AG04449 (cell line): ENCODE data around the gene ZSCAN10.

Source experiments
- CTCF ChIA-PET: fragments of 350-600 bp; formaldehyde crosslinking; extraction: SDS; loops from one replicate; lab custom pipeline; 2021; ENCODE audit warnings: antibody characterized with exemption; lab: Yijun Ruan, JAX
- POLR2A ChIA-PET: fragments of 400-600, 350-600 bp; formaldehyde crosslinking; extraction: SDS; loops from one replicate; lab custom pipeline; 2020; ENCODE audit warnings: antibody characterized with exemption, inconsistent platforms; lab: Yijun Ruan, JAX
- DNase-seq: peaks from one replicate; pipeline ENCODE4 v3.0.0-alpha.2; 2010; ENCODE audit warnings: low read depth, low spot score
- H3K4me3 ChIP-seq: 2 replicates; pipeline ENCODE4 v1.5.1; 2011; ENCODE audit warnings: low read depth, mild to moderate bottlenecking, control low read depth, low read length
- CTCF ChIP-seq: IDR thresholded peaks from one replicate; pipeline ENCODE4 v1.5.1; 2011; ENCODE audit warnings: mild to moderate bottlenecking, moderate library complexity, low read length, control low read depth, inconsistent platforms; ENCODE audit not compliant: insufficient read depth; ENCODE audit errors: missing control alignments

Gene ZSCAN10

GRCh38 chr16:3091551-3091950, 7.5 kb downstream of the ZSCAN10 start:
- POLR2A ChIA-PET: no interaction called here
- no peak for DNase-seq
- no peak for TF ChIP-seq CTCF
- no peak overlapping the region for H3K4me3 ChIP-seq
- CTCF ChIA-PET: interaction anchor here (0.8 to 1.1 kb wide), 4 partner anchors 11 to 38 kb away, joined by 3 to 4 read pairs (median 3); no protein-coding TSS in a partner anchor

- POLR2A ChIA-PET: interaction anchor here (0.6 kb wide), 1 partner anchor 43 kb away, joined by 3 read pairs; no protein-coding TSS in a partner anchor
- no peak overlapping the region for H3K4me3 ChIP-seq
- no peak for DNase-seq
- TF ChIP-seq CTCF: no peak
- CTCF ChIA-PET: interaction anchor here (0.9 to 1.6 kb wide), 3 partner anchors 11 to 58 kb away, joined by 3 to 4 read pairs (median 4); no protein-coding TSS in a partner anchor
Measured at GRCh38 chr16:3089717-3090592, 9.1 kb downstream of the ZSCAN10 start.

- TF ChIP-seq CTCF: no peak
- no peak overlapping the region for H3K4me3 ChIP-seq
- CTCF ChIA-PET: interaction anchor here (0.9 to 1.6 kb wide), 4 partner anchors 11 to 58 kb away, joined by 3 to 4 read pairs (median 4); no protein-coding TSS in a partner anchor
- DNase-seq: no peak
- POLR2A ChIA-PET: interaction anchor here (0.6 kb wide), 1 partner anchor 44 kb away, joined by 3 read pairs; no protein-coding TSS in a partner anchor
Measured at GRCh38 chr16:3088925-3089716, 10.0 kb downstream of the ZSCAN10 start.

- no peak overlapping the region for H3K4me3 ChIP-seq
- TF ChIP-seq CTCF: no peak
- ChIA-PET CTCF (interaction anchor here (0.9 to 1.6 kb wide), 3 partner anchors 12 to 57 kb away, joined by 3 to 4 read pairs (median 4); no protein-coding TSS in a partner anchor), POLR2A (no interaction called here)
- no peak for DNase-seq
Measured at GRCh38 chr16:3088450-3088849, 10.6 kb downstream of the ZSCAN10 start.

GRCh38 chr16:3087243-3088235, 11.6 kb downstream of the ZSCAN10 start:
- no peak for TF ChIP-seq CTCF
- CTCF ChIA-PET: interaction anchor here (0.8 to 1.7 kb wide), 6 partner anchors 9 to 56 kb away, joined by 3 to 6 read pairs (median 4); partner anchors contain the start of gene ZSCAN10
- no peak for DNase-seq
- POLR2A ChIA-PET: no interaction called here
- no peak overlapping the region for H3K4me3 ChIP-seq
